Hepatocyte (in vitro differentiated cells): ENCODE results near the gene CNIH2. TPM values are rescaled to one million over a fixed set of nuclear protein-coding genes. Genes with fewer than 3 reads are reported as not detected.

Experiments
- DNase-seq: peaks from one replicate; pipeline ENCODE4 v3.0.0-alpha.2; 2016; ENCODE audit warnings: low spot score
- H2AFZ ChIP-seq: fragments of 200-600 bp; sonication (generic); 2 replicates; pipeline ENCODE4 v1.6.0; 2016; ENCODE audit warnings: antibody characterized with exemption, mild to moderate bottlenecking
- H3K27ac ChIP-seq: fragments of 200-600 bp; sonication (generic); 2 replicates; pipeline ENCODE4 v1.5.1; 2016; ENCODE audit warnings: mild to moderate bottlenecking
- H3K27me3 ChIP-seq: fragments of 200-600 bp; sonication (generic); 2 replicates; pipeline ENCODE4 v1.6.1; 2016
- H3K36me3 ChIP-seq: fragments of 200-600 bp; sonication (generic); replicated peaks from 2 replicates; pipeline ENCODE4 v1.5.1; 2016; ENCODE audit warnings: low read depth; ENCODE audit not compliant: insufficient read depth
- H3K4me1 ChIP-seq: fragments of 200-600 bp; sonication (generic); 2 replicates; pipeline ENCODE4 v1.5.1; 2016; ENCODE audit warnings: mild to moderate bottlenecking, moderate library complexity; ENCODE audit not compliant: insufficient read depth
- H3K4me2 ChIP-seq: fragments of 200-600 bp; sonication (generic); 2 replicates; pipeline ENCODE4 v1.6.0; 2016
- H3K4me3 ChIP-seq: fragments of 200-600 bp; sonication (generic); 2 replicates; pipeline ENCODE4 v1.5.1; 2016; ENCODE audit warnings: mild to moderate bottlenecking
- H3K79me2 ChIP-seq: fragments of 200-600 bp; sonication (generic); 2 replicates; pipeline ENCODE4 v1.6.0; 2017; ENCODE audit warnings: mild to moderate bottlenecking
- H3K9me2 ChIP-seq: fragments of 200-600 bp; sonication (generic); replicated peaks from 2 replicates; pipeline ENCODE4 v1.6.0; 2017; ENCODE audit warnings: mild to moderate bottlenecking; ENCODE audit not compliant: insufficient read depth
- H3K9me3 ChIP-seq: fragments of 200-600 bp; sonication (generic); 2 replicates; pipeline ENCODE4 v1.5.1; 2016; ENCODE audit warnings: low read depth, mild to moderate bottlenecking
- H4K20me1 ChIP-seq: fragments of 200-600 bp; sonication (generic); 2 replicates; pipeline ENCODE4 v1.6.0; 2016; ENCODE audit warnings: mild to moderate bottlenecking; ENCODE audit not compliant: insufficient read depth, poor library complexity, severe bottlenecking
- CTCF ChIP-seq: fragments of 200-600 bp; sonication (generic); IDR thresholded peaks from 2 replicates; pipeline ENCODE4 v1.5.1; 2016; ENCODE audit warnings: antibody characterized with exemption, mild to moderate bottlenecking; ENCODE audit not compliant: poor library complexity
- EZH2 ChIP-seq: fragments of 200-600 bp; sonication (generic); IDR thresholded peaks from 2 replicates; pipeline ENCODE4 v1.6.1; 2016; ENCODE audit warnings: antibody characterized with exemption, mild to moderate bottlenecking, borderline replicate concordance
- EZH2phosphoT487 ChIP-seq: fragments of 200-600 bp; sonication (generic); IDR thresholded peaks from one replicate; pipeline ENCODE4 v1.6.1; 2018; ENCODE audit warnings: antibody characterized with exemption, mild to moderate bottlenecking, low read depth, moderate library complexity; ENCODE audit not compliant: unreplicated experiment, severe bottlenecking
- WGBS: methylation state at CpG from one replicate; pipeline ENCODE4 v1.1.6; 2016; ENCODE audit warnings: low lambda C conversion rate; ENCODE audit errors: missing lambda C conversion rate; 5-methylcytosine and 5-hydroxymethylcytosine counted together
- polyA plus RNA-seq: library from polyadenylated mRNA; unstranded; fragments of >200 nt; fragmentation: Nextera tagmentation; extraction: Ambion mirVana; gene quantifications from 2 replicates; pipeline ENCODE4 v1.2.1, GENCODE V29; 2016
- total RNA-seq: library from RNA; depleted of rRNA; stranded (reverse); fragments of >200 nt; gene quantifications from 2 replicates; pipeline ENCODE4 v1.2.3, GENCODE V29; 2014

CNIH2 gene
- total and polyA plus RNA-seq, 2 experiments from 2014 or later, result 1.7 to 6.2 TPM

DNA sequence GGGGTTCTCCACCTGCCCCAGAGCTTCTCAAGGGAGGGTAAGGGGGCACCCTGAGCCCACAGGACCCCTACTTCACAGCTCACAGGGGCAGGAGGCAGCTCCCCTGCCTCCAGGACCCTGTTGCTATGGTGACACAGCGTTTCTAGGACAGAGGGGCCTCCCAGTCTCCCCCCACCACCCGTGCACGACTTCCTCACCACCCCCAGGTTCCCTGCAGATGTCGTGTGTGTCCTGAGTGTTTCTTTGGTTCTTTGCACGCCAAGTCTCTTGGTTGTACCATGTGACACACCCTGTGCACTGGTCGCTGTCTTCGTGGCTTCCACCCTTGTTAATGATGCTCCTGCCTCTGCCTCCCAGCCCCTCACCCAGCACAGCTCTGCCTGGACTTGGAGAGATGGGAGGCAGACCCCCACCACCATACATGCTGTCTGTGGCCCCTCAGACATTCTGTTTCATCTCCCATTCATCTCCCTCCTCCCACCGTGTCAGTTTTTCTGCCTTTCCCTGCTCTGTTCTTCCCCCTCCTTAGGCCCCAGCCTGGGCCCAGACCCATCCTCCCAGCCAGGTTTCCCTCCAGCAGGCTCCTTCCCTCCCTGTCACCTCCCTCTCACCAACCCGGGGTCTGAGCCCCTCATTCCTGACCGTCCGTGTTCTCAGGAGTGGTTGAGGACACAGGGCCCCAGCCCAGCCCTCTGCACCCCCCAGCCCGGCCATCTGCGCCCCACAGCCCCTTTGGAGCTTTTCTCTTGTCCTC lies 34.0 kb upstream of the CNIH2 start:
- H3K9me2 ChIP-seq, result no peaks in the 10 kb centered on the region
- no peaks in the 10 kb centered on the region for H3K79me2 ChIP-seq
- WGBS, result 92% methylated on average over 10 of the region's 13 CpGs
- no peak overlapping the region for H2AFZ ChIP-seq
- no peak for TF ChIP-seq EZH2
- TF ChIP-seq EZH2phosphoT487, result no peak
- no peak for TF ChIP-seq CTCF
- no peak overlapping the region for H3K4me2 ChIP-seq
- no peak overlapping the region for H3K27ac ChIP-seq
- no peak overlapping the region for H3K4me3 ChIP-seq
- H4K20me1 ChIP-seq, result no peaks in the 10 kb centered on the region
- no peak for DNase-seq
- no peaks in the 10 kb centered on the region for H3K27me3 ChIP-seq
- no peaks in the 10 kb centered on the region for H3K4me1 ChIP-seq
- no peaks in the 10 kb centered on the region for H3K36me3 ChIP-seq
- H3K9me3 ChIP-seq, result no peaks in the 10 kb centered on the region

DNA sequence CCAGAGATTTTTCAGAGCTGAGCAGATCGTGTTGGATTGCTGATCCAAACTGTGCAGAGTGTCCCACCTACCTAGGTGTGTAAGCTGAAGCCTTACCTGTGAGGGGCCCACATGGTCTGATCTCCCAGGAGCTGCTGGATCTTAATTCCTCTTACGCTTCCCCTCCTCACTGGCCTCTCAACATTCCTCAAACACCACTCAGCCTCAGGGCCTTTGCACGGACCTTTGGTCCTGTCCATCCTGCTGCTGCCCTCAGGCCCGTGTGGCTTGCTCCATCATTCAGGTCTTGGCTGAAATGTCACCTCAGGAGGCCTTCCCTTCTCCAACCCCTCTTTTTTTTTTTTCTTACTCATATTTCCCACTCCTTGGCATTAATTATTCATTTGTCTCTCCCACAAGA lies 30.7 kb upstream of the CNIH2 start:
- no peaks in the 10 kb centered on the region for H3K79me2 ChIP-seq
- no peaks in the 10 kb centered on the region for H3K36me3 ChIP-seq
- no peaks in the 10 kb centered on the region for H3K27me3 ChIP-seq

GRCh38 chr11:66247801-66248200 lies 30.2 kb upstream of the CNIH2 start:
- no peak for TF ChIP-seq EZH2phosphoT487
- no peak for TF ChIP-seq CTCF
- no peak for TF ChIP-seq EZH2
- Histone ChIP-seq H4K20me1 (no peaks in the 10 kb centered on the region), H3K4me3 (no peak overlapping the region), H3K27ac (no peak overlapping the region), H3K4me1 (no peaks in the 10 kb centered on the region), H3K36me3 (no peaks in the 10 kb centered on the region), H3K4me2 (no peak overlapping the region), H2AFZ (no peak overlapping the region), H3K9me2 (no peaks in the 10 kb centered on the region), H3K9me3 (no peaks in the 10 kb centered on the region), H3K27me3 (no peaks in the 10 kb centered on the region), H3K79me2 (no peaks in the 10 kb centered on the region)
- WGBS, result 92% methylated on average over 3 of the region's 3 CpGs
- DNase-seq, result no peak

More for the DNA sequence above, 30.7 kb upstream of the CNIH2 start:
- no peaks in the 10 kb centered on the region for H3K9me3 ChIP-seq
- H4K20me1 ChIP-seq, result no peaks in the 10 kb centered on the region
- no peaks in the 10 kb centered on the region for H3K4me1 ChIP-seq
- H3K4me2 ChIP-seq, result no peak overlapping the region
- no peak overlapping the region for H2AFZ ChIP-seq
- H3K4me3 ChIP-seq, result no peak overlapping the region
- DNase-seq, result no peak
- no peak overlapping the region for H3K27ac ChIP-seq
- H3K9me2 ChIP-seq, result no peaks in the 10 kb centered on the region
- TF ChIP-seq CTCF (no peak), EZH2 (no peak), EZH2phosphoT487 (no peak)
- WGBS, result 94% methylated on average over 4 of the region's 4 CpGs
